HG03139 (cell line): Measurements from ENCODE around the gene PLCD1.
"Not testable (repeated sequence)": the region's sequence is repeated elsewhere in the genome, so short reads cannot be mapped to it uniquely, and the experiment has no call there.

Experiments
- ATAC-seq: cut with Tn5 transposase; IDR thresholded peaks from one replicate; pipeline ENCODE4 v1.9.1; 2021; ENCODE audit not compliant: unreplicated experiment

Gene PLCD1

DNA sequence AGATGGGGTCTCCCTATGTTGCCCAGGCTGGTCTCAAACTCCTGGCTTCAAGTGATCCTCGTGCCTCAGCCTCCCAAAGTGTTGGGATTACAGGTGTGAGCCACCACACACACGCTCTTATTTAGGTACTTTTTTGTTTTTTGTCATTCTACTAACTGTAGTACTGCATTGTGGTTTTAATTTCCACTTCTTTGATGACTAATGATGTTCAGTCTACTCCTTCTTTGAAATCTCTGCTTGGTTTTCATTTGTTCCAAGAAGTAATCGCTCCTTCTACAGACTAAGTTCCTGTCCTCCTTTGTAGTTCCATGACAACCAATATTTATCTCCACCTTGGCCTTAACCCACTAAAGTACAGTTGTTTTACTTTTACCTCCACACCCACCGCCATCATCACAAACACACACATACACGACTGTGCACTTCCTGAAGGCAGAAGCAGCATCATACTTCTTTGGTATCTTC, 9.0 kb upstream of the PLCD1 start:
- no peak for ATAC-seq

DNA sequence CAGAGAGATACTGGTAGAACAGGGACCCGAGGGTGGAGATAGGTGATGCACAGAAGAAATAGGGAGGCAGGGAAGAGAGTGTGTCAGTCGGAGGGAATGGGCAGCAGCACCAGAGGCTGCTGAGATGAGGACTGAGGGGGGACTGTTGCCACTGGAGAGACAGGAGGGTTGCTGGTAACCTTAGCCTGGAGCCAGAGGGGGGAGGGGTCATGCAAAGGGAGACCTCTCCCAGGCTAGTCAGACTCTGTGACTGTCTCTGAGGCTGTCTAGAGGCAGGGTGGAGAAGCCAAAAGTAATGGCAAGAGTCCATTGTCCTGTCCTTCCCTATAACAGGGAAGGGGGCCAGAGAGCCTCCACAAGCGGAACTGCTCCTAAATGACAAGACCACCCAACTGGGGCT, 7.5 kb upstream of the PLCD1 start:
- no peak for ATAC-seq

DNA sequence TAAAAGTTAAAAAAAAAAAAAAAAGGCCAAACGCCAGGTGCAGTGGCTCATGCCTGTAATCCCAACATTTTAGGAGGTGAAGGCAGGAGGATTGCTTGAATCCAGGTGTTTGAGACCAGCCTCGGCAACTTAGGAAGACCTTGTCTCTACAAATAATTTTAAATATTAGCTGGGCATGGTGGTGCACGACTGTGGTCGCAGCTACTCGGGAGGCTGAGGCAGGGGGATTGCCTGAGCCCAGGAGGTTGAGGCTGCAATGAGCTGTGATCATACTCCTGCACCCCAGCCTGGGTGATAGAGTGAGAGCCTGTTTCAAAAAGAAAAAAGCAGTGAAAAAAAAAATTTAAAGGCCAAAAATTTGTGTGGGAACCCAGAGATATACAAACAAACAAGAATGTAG, 6.8 kb upstream of the PLCD1 start:
- no peak for ATAC-seq

GRCh38 chr3:38034335-38034734, 4.9 kb upstream of the PLCD1 start:
- not testable (repeated sequence) for ATAC-seq

- not testable (repeated sequence) for ATAC-seq
Observed at GRCh38 chr3:38033586-38033985, 4.1 kb upstream of the PLCD1 start.

- ATAC-seq = no peak
Observed at GRCh38 chr3:38032328-38032865, 3.0 kb upstream of the PLCD1 start.

GRCh38 chr3:38031022-38031994, 1.9 kb upstream of the PLCD1 start:
- ATAC-seq = no peak

DNA sequence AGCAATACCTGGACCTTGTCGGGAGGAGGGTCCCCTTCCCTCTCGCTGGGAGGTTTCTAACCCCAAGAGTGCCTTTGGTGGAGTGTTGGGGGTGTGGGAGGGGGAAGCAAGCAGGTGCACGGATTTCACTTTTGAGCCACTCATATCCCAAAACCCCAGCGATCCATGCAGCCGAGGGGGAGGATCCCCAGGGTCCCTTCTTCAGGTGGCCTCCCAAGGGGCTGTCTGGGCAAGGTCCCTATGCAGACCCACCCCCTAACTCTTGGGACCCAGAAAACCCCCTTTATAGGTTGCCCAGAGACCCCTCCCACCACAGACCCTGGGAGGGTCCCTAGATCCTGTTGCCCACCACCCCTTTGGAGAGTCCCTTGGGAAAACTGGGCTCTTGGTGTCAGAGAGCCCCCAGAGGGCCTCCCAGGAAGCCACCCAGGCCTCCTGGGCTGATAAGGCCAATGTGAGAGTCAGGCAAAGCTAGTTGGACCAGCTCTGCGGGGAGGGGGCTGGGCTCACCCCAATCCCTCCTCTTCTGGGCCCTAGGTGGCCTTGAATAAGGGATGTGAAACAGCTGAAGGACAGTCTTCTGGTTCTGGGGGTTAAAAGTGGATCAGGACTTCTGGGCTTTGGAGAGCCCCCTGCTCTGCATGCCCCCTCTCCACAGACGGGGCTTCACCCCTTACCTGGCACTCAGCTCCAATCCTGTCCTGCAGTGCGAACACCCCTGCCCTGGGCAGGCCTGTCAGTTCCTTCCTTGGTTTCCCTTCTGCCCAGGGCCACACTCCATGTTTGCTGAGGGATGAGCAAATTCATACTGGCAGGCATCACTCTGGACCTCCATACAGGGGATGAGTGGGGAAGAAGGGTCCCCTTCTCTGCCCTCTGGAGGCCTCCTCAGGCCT, 932 bp upstream of the PLCD1 start:
- no peak for ATAC-seq

DNA sequence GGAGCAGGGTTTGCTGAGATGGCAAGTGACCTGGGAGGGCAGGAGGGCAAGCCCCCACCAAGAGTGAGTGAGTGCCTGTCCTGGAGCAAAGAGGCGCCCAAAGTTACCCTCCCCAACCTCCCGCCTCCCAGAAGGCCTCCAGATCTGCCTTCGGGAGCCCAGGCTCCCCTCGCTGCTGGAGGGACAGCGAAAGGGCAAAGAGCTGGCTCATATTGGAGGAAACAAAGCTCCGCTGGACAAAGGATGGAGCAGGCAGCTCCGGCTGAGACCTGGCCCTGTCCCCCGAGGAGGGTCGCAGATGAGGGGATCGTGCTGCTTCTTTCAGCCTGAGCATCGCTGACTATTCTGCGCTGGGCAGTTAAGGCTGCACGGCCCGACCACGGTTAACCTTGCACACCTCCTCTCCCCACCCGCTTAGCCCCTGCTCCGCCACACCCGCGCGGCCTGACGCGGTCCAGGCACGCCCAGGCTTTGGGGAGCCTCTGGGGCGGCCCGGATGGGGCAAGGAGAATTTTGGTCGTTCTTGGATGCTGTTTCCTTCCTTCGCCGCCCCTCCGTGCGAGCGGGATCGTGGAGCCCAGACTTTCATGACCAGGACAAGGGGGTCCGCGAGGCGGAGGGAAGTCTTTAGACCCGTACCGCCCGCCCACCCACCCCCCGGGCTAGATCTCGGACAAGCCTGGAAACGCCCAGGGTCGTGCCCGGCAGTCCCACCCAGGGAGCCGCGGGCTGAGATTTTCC, 651 bp downstream of the PLCD1 start:
- ATAC-seq = no peak

- ATAC-seq = no peak
Observed at GRCh38 chr3:38027466-38028465, 1.7 kb downstream of the PLCD1 start.

DNA sequence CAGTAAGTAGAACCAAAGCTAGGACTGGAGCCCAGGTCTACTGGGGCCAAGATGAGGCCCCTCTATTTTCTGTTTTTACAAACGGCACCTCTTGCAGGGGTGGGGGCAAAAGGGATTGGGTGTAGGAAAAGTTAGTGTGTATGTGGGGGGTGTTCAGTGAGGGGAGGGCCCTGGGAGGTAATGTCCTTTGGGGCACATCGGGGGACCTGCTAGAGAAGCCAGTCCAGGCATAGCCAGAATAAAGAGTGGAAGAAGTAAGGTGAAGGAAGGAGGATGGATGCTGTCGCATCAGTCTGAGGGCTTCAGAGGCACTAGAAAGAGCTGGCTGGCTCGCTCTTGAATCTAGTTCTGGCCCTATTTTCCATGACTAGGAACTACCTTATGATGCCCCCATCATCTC, 2.6 kb downstream of the PLCD1 start:
- no peak for ATAC-seq

GRCh38 chr3:38022896-38023709, 6.3 kb downstream of the PLCD1 start:
- ATAC-seq = no peak

DNA sequence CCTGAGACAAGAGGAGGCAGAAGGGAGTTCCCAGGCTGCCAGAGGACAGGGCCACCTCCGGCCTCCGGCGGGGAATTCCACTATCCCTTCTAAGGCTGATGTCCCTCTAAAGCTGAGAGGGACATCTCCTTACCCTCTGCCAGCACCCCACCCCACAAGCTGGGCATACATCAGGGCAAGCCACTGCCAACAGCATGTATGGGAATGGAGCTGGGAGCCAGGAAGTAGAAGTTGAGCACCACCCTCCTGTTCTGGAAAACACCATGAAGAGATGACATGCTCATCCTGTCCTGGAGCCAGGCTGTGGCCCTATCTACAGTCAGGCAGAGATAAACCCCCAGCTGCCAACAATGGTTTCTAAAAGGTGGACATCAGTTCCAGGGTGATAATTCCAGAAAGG, 7.1 kb downstream of the PLCD1 start:
- ATAC-seq = no peak

- ATAC-seq = no peak
Observed at GRCh38 chr3:38021196-38021595, 8.2 kb downstream of the PLCD1 start.

DNA sequence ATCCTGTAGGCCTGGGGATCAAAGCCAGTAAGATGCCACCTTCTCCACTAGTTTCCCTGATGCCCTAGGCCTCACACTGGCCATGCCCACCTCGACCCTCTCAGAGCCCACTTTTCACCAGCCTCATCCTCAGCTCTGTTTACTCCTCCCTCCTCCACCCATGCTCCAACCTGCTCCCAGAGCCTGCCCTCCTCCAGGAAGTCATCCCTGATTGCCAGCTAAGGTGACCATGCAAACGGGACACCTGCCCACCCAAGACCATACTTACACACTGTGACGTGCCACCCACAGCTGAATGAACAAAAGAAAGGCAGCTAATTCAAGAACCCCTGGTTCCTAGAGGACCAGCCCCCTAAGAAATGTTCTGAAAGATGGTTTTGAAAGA, 9.1 kb downstream of the PLCD1 start:
- ATAC-seq = no peak

DNA sequence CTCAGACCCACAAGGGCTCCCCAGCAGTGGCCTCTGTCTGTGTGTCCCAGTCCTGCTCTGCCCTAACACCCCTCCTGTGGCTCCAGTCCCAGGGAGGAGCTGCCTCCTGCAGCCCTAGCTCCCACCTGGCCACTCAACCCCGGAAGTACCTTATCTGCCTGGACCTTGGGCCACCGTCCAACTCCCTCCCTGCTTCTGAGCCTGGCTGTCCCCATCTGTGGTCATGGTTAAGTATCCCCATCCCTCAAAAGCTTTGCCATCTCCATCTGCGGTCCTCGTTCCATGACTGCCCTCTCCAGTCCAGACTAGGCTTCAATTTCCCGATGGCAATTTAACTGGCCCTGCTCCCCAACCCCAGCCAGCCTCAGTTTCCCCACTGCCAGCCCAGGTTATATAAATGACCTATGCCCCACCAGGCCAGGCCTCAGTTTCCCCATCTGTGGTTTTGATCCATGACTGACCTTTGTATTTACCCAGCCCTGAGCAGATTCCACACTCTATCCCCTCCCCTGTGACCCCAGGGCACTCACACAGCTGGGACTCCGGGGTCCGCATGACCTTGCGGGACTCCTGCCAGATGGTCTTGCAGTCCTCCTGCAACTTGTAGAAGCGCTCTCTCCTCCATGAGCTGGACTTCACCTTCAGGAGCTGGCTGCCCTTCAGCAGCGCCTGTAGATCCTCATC, 9.6 kb downstream of the PLCD1 start:
- no peak for ATAC-seq

GRCh38 chr3:38018296-38019266, 10.9 kb downstream of the PLCD1 start:
- ATAC-seq = no peak
